VCaP (cell line): ENCODE results near the gene MLN.

ENCODE experiments used
- H3K27ac ChIP-seq: fragments of 450-650 bp; 2 replicates; pipeline ENCODE4 v1.5.1; 2017
- CTCF ChIP-seq: fragments of 450-650 bp; conservative IDR thresholded peaks from 2 replicates; pipeline ENCODE4 v1.5.1; 2017; ENCODE audit warnings: mild to moderate bottlenecking, moderate library complexity

Gene MLN

GRCh38 chr6:33777398-33778388 is 26.1 kb downstream of the MLN start:
- no peak overlapping the region for H3K27ac ChIP-seq
- no peak for TF ChIP-seq CTCF

DNA sequence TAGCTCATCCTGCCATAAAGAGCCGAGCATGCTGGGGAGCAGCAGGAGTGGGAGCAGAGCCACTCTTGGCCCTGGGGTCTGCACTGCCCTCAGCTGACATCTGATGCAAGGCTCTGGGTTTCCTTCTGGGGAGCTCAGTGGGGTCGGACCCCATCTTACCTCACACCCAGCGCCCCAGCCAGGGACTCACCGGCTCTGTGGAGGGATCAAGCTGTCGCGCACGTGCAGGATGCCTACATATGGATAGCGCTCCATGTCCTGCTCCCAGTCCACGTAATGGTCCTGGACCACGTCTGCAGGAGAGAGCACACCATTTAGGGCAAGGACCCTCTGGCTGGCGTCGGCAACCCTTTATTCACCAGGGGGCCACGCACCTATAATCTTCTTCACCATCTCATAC is 27.0 kb downstream of the MLN start:
- TF ChIP-seq CTCF = no peak
- H3K27ac ChIP-seq = no peak overlapping the region

DNA sequence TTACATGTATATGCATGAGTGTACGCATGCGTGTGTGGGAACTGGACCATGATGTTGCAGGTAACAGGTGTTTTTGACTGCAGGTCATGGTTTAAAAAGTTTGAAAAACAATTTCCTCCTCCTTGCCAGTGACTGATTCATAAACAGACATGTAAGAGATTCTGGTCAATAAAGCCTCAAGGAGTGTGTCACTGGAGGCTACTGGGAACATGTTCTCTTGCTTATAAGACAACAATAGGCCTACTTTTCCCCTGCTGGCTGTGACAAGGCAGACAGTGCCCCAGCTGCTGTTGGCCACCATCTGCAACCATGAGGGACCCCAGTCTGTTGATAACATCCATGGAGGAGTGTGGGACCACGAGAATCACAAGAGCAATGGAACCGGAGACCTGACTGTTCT is 27.6 kb downstream of the MLN start:
- no peak overlapping the region for H3K27ac ChIP-seq
- no peak for TF ChIP-seq CTCF

- no peak for TF ChIP-seq CTCF
- H3K27ac ChIP-seq = no peak overlapping the region
Measured at GRCh38 chr6:33774774-33775173, 29.0 kb downstream of the MLN start.

DNA sequence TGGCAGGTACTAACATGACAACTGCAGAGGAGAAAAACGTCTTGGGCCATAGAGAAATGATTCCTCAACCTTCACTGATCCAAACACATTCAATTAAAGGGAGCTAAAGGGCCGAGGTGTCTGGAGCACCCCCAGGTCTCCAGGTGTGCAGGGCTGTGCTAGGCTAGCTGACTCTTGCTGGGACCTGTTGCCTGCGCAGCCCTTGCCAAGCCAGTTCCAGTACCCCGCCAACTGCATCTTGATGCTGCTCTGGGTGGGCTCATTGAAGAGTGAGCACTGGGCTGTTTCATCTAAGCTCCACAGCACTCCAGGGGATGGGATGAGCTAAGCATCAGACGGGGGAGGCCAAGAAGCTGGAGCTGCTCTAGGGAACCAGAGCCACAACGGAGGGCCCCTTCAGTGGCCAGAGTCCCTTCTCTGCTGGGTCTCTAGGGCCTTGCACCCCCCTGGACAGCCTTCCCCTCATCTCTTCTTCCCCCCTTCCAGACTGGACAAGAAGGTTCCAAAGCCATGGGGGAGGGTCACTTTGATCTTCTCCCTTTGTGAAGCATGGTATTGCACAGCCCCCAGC is 30.8 kb downstream of the MLN start:
- TF ChIP-seq CTCF = no peak
- no peak overlapping the region for H3K27ac ChIP-seq

GRCh38 chr6:33772082-33772830 is 31.5 kb downstream of the MLN start:
- H3K27ac ChIP-seq = no peak overlapping the region
- no peak for TF ChIP-seq CTCF
